CD4-positive, alpha-beta T cell treated with Interleukin-4 for 4 hours (primary cell): ENCODE measurements around the gene CTNNBL1.
A peak's percentile ranks its signal among the peaks of the same experiment; 100 is the strongest.
"Not testable (repeated sequence)": the region's sequence is repeated elsewhere in the genome, so short reads cannot be mapped to it uniquely, and the experiment has no call there.

Source experiments
- DNase-seq: peaks from one replicate; pipeline ENCODE4 v3.0.0-alpha.2; 2020

Gene CTNNBL1

DNA sequence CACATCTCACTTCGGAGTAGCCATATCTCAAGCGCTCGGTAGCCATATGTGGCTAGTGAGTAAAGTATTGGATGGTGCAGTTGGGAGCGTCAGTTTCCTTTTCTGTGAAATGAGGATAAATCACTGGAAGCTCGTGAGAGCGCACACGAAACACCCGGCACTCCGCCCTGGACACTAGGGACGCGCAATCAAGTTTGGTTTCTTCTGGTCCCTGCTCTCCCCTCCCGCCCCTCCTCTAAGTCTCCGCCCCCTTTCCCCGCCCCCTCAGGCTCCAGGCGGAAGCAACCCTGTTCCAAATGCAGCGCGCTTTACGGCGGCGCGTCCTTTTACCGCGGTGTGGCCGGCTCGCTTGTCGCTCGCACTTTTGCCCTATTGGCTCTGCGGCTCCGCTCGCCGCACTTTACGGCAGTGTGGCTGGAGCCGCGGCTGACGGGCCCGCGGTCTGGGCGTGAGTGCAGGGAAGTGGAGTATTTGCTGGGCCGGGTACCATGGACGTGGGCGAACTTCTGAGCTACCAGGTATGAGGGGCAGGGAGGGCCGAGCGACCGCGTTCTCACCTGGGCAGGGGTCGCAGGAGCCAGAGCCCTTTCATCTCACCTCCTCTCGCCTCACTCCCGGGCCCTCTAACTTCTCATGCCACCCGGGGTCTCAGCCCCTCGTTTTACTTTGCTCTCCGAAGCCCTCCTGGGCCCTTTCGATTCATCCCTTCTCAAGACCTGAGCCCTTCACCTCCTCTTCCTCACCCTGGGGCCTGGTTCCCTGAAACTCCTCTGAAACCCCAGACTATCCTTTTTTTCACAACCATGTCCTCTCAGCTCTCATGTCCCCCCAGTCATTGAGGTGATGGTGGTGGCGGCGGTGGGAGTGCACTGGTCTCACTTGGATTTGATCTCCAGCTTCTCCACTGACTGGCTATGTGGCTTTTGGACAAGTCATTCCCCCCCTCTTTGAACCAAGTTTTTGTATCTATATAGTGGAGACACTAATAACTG is at the start of gene CTNNBL1:
TSS of gene CTNNBL1 (plus strand) at position 396 of the 992 bp plus-strand sequence. CDS start at position 489, 93 bp downstream.
- DNase-seq: peak; percentile 96

- DNase-seq: no peak
These were observed 49.2 kb upstream of the CTNNBL1 start for GRCh38 chr20:37644605-37645004.

GRCh38 chr20:37647946-37648345 is 45.9 kb upstream of the CTNNBL1 start:
- no peak for DNase-seq

GRCh38 chr20:37649017-37649416 is 44.8 kb upstream of the CTNNBL1 start:
- DNase-seq: no peak

DNA sequence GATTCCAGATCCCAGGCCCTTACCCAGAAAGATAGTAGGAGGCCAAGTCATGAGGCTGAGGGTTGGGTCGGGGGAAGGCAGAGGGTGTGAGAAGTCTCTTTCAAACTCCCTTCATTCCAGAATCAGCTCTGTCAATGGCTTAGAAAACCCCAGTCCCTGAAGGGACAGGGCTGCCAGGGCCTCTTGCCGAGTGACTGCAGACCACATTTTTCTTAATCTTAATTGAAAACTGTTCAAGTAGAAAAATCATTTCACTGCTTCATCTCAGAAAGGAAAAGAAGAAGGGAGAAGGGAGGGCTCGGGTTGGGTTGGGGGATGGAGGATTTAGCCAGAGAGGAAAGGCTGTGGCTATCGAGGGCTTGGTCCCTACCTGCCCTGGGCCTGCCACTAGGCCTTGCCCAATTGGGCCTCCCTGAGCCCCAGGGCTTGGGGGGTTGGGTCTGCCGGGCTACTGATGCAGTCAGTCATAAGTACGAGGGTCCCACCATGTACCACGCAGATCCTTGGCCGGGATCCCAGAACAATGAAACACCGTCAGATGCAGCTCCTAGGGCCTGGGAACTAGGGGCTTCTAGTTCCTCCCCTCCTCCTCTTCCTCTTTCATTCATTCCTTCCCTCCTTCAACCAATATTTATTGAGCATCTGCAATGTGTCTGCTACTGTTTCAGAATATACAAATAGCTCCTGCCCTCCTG is 44.0 kb upstream of the CTNNBL1 start:
- no peak for DNase-seq

DNA sequence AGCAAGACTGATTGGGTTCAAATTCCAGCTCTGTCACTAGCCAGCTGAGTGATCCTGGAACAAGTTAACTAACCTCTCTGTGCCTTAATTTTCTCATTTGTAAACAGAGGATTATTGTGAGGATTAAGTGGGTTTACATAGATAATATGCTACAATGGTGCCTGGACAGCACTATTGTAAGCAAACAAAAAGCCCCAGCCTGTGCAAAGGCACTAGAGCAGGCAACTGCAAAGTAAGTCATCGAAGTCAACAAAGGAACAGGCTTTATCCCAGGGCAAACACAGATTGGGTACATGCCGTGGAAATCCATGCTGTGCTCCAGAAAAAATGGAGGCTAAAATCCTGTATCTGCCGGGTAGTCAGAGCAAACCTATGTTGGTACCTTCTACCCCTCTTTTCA is 43.2 kb upstream of the CTNNBL1 start:
- no peak for DNase-seq

GRCh38 chr20:37651932-37652331 is 41.9 kb upstream of the CTNNBL1 start:
- no peak for DNase-seq

GRCh38 chr20:37656945-37657344 is 36.9 kb upstream of the CTNNBL1 start:
- DNase-seq: no peak

- no peak for DNase-seq
These were observed 35.7 kb upstream of the CTNNBL1 start for GRCh38 chr20:37657924-37658804.

GRCh38 chr20:37661519-37661918 is 32.3 kb upstream of the CTNNBL1 start:
- DNase-seq: no peak

DNA sequence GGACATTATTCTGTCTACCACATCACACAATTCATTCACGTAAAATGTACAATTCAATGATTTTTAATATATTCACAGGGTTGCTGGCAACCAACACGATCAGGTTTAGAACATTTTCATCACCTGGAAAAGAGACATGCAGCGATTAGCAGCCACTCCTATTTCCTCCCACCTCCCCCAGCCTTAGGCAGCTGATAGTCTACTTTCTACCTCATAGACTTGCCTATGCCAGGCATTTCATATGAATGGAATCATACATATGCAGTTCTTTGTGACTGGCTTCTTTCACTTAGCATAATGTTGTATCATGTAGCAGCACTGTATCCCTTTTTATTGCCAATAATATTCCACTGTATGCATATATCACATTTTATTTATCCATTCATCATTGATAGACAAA is 31.5 kb upstream of the CTNNBL1 start:
- DNase-seq: no peak

GRCh38 chr20:37664595-37664994 is 29.2 kb upstream of the CTNNBL1 start:
- DNase-seq: not testable (repeated sequence)

DNA sequence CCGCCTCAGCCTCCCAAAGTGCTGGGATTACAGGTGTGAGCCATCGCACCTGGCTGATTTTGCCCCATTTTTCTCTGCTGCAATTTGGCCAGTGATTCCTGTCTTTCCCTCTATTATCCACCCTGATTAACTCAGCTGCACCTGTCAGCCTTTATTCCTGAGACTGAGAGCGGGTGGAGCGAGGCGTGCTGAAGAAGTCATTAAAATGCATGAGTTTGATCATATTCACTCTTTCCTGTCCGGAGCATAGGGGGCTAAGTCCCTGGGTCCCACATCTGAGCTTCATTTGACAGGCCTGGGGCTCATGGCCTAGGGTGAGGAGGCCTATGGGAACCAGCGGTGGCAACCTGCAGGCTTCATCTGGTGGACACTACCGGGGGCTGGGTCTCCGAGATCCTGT is 25.7 kb upstream of the CTNNBL1 start:
- DNase-seq: no peak

- no peak for DNase-seq
These were observed 24.6 kb upstream of the CTNNBL1 start for GRCh38 chr20:37669062-37669772.

DNA sequence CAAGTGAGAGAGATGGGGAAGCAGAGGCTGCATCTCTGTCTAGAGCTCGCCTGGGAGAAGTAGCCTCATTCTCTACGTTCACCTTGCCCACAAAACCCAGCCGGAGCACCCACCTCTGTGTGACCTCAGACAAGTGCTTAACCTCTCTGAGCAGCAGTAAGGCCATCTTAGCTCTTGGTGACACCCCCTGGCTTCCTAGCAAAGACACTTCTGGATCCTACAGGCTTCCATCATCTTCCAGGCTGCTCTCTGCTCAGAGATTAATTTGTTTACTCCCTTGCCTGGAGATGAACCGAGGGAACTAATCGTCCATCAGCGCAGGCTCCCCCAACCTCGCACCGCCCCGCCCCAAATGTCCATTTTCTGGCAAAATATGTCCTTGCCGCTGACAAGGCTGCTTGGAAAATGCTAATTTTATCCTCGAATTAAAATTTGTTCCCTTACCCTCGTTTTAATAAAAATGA is 24.0 kb upstream of the CTNNBL1 start:
- no peak for DNase-seq

GRCh38 chr20:37670351-37670791 is 23.5 kb upstream of the CTNNBL1 start:
- no peak for DNase-seq

DNA sequence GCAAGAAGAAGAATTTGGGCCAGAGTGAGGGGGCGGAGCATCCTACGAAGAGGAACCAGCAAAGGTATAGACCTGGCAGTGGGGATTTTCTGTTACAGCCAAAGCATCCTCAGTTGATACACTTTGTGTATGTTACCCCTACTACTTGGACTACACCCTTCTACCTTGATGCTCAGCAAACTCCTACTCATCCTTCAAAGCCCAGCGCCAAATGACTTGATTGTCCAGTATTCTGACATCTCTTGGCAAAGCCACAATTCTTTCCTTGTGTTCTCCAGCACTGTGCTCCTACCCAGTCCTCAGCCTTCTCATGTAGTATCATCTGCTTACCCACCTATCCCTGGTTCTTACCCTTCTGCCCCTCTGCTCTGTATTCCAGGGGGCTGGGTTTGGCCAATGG is 21.7 kb upstream of the CTNNBL1 start:
- DNase-seq: no peak

- no peak for DNase-seq
These were observed 20.4 kb upstream of the CTNNBL1 start for GRCh38 chr20:37673444-37673843.

DNA sequence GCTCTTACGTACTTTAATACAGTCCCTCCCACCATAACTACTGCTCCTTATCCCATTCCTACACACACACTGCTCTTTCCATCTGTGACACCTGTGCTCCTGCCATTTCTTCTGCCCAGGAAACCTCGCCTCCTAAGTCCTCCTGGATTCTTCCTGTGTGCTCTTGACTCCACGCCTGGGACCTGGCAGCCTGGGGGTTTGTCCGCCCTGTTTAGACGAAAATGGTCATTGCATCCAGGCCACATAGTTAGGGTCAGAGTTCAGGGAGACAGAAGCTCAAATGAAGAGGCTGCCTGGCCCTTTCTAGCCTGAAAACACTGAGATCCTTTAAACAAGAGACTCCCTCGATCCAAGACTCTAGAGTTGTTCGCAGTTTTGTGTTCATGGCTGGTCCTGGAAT is 17.4 kb upstream of the CTNNBL1 start:
- no peak for DNase-seq

DNA sequence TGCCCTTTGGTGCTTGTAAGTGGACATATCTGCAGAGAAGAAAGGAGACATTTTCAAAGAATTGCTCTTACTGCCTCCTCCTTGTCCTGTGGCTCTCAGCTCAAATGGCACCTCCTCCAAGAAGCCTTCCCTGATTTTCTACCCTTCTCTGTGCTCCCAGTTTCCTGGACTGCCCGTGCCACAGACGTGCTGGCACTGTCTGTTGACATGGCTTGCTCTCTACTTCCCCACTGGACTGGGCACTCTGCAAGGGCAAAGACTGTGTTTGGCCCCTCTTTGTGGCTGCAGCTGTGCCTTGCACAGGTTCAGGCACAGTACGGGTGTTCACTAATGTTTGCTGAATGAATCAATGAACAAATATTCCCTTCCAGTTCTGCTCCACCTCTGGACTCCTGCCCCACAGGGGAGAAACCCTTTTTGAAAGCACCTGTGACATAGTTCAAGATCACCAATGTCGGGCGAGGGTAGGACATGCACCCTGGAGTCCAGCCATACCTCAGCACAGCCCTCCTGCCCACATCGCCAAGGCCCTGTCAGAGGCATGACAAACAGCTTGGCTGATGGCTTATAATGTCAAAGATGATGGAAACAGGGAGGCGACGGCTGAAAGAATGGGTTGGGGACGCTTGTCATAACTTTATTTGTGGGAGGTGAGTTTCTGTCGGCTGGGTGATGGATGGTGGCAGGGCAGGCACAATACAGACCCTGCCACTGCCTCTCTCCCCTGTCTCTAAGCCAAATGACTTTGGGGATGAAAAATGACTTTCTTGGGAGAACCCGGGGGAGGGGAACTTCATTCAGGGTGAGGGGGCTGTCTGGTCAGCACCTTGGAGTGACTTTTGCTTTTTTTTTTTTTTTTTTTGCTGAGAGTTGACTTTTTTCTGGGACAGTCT is 15.6 kb upstream of the CTNNBL1 start:
- DNase-seq: no peak

- DNase-seq: not testable (repeated sequence)
These were observed 14.1 kb upstream of the CTNNBL1 start for GRCh38 chr20:37679751-37680150.
